Measurements from ENCODE around the gene COP1. TPM values are rescaled to one million over a fixed set of nuclear protein-coding genes. Genes with fewer than 3 reads are reported as not detected.

The COP1 gene
- total RNA-seq, 1 experiment from 2014 or later, result 36.0 TPM

GRCh38 chr1:175944591-175944990, 262.5 kb downstream of the COP1 start:
- CTCF ChIA-PET, result no interaction called here
- H3K27me3 Mint-ChIP-seq (ENCODE audit: low read depth), result no peaks in the 10 kb centered on the region
- no peaks in the 10 kb centered on the region for H3K9me3 Mint-ChIP-seq
- H3K4me3 Mint-ChIP-seq, result no peak overlapping the region
- no peak for TF ChIP-seq HMGXB4 (CRISPR knock-in tag; IDR thresholded peaks at IDR 0.05)
- TF ChIP-seq NR1H2 (CRISPR knock-in tag; IDR thresholded peaks at IDR 0.05), result no peak
- no peak for TF ChIP-seq GTF2I (CRISPR knock-in tag; conservative IDR thresholded peaks at IDR 0.05)
- no peak for TF ChIP-seq ZBTB21 (CRISPR knock-in tag; IDR thresholded peaks at IDR 0.05; ENCODE audit: borderline replicate concordance)
- no peak for TF ChIP-seq NFATC4 (CRISPR knock-in tag; IDR thresholded peaks at IDR 0.05)
- no peak for TF ChIP-seq PRDM15 (CRISPR knock-in tag; IDR thresholded peaks at IDR 0.05)
- no peak for TF ChIP-seq KAT7 (CRISPR knock-in tag; IDR thresholded peaks at IDR 0.05; ENCODE audit: borderline replicate concordance)
- TF ChIP-seq ZNF219 (CRISPR knock-in tag; IDR thresholded peaks at IDR 0.05; ENCODE audit: borderline replicate concordance), result no peak
- no peak for TF ChIP-seq USF2 (CRISPR knock-in tag; IDR thresholded peaks at IDR 0.05)
- no peak for TF ChIP-seq CTCF (IDR thresholded peaks at IDR 0.05)
- DNase-seq (ENCODE audit: low spot score), result no peak
- no peak for ATAC-seq
- H3K36me3 Mint-ChIP-seq, result peaks cover 14% of the 10 kb centered on the region; the same call in 1 of the 2 replicates
- H3K27ac Mint-ChIP-seq, result no peak overlapping the region
- POLR2A ChIA-PET, result no interaction called here
- no peaks in the 10 kb centered on the region for H3K4me1 Mint-ChIP-seq

- no peak overlapping the region for H3K27ac Mint-ChIP-seq
- H3K4me1 Mint-ChIP-seq, result peaks cover 12% of the 10 kb centered on the region
- H3K27me3 Mint-ChIP-seq (ENCODE audit: low read depth), result no peaks in the 10 kb centered on the region
- POLR2A ChIA-PET, result no interaction called here
- no peak for DNase-seq (ENCODE audit: low spot score)
- CTCF ChIA-PET, result no interaction called here
- peaks cover 5% of the 10 kb centered on the region for H3K9me3 Mint-ChIP-seq
- H3K36me3 Mint-ChIP-seq, result peaks cover 31% of the 10 kb centered on the region
- no peak for ATAC-seq
- no peak overlapping the region for H3K4me3 Mint-ChIP-seq
- no peak for TF ChIP-seq ZNF416 (CRISPR knock-in tag; IDR thresholded peaks at IDR 0.05)
- TF ChIP-seq HMGA2 (CRISPR knock-in tag; IDR thresholded peaks at IDR 0.05), result no peak
- no peak for TF ChIP-seq PRDM15 (CRISPR knock-in tag; IDR thresholded peaks at IDR 0.05)
- TF ChIP-seq ESRRA (CRISPR knock-in tag; IDR thresholded peaks at IDR 0.05; ENCODE audit: borderline replicate concordance), result no peak
- no peak for TF ChIP-seq MAX (CRISPR knock-in tag; IDR thresholded peaks at IDR 0.05)
- no peak for TF ChIP-seq TCF7 (CRISPR knock-in tag; IDR thresholded peaks at IDR 0.05; ENCODE audit: low read depth)
- TF ChIP-seq ARID4B (CRISPR knock-in tag; IDR thresholded peaks at IDR 0.05; ENCODE audit: borderline replicate concordance), result no peak
- no peak for TF ChIP-seq CBFB (CRISPR knock-in tag; IDR thresholded peaks at IDR 0.05; ENCODE audit: low read depth)
- no peak for TF ChIP-seq TP53 (CRISPR knock-in tag; IDR thresholded peaks at IDR 0.05)
- no peak for TF ChIP-seq ATF1 (CRISPR knock-in tag; IDR thresholded peaks at IDR 0.05)
Observed at GRCh38 chr1:175941164-175941563, 265.9 kb downstream of the COP1 start.
